Vagina (tissue), 2 donors: Measurements from ENCODE around the gene KDM3B.
A peak's percentile ranks its signal among the peaks of the same experiment; 100 is the strongest.

Experiments used
- POLR2A ChIP-seq, 2 donors: fragments of 450-650 bp; IDR thresholded peaks; one replicate each; pipeline ENCODE4 v1.6.1; 2017; ENCODE audit warnings: antibody characterized with exemption in 2 of 2, mild to moderate bottlenecking in 2 of 2, moderate library complexity in 2 of 2
- TF ChIP-seq, protein P1 (sequence below), 3 experiments: fragments of 450-650 bp in 2 of 3; fragments of 200-600 bp in 1 of 3; sonication (generic) in 1 of 3; IDR thresholded peaks; one replicate each; pipeline ENCODE4 v1.5.1; 2017 to 2019; ENCODE audit warnings: antibody characterized with exemption in 3 of 3, mild to moderate bottlenecking in 2 of 3, moderate library complexity in 2 of 3

DNA sequence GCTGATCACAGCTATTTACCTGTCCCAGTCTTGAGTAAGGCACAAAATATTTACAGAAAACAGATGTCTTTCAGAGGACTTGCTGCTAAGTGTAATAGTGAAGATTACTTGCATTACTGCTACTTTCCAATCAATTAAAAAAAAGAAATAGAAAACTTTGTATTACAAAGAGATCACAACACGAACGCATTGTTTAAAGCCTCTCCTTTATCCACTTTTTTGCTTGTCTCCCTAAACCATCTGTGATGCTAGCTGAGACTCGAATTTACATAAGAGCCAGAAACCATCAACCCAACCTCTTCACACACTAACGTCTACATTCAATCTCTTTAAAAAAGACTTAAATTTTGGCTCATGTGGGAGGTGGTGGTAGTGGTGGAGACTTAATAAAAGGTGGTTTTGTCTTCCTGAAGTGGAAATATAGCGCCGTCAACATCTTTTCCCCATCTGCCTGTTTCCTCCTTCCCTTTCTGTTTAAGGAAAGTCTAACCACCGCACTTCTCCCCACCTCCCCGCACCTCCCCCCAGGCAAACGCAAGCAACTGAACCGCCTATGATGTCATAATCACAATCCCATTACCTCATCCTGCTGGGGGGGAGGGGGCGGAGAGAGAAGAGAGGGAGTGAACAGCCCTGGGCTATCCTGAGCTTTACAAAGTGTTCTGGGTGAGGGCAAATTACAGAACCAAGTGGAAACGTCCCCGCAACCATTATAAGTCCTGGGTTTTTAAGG lies 15.4 kb upstream of the KDM3B start:
- TF ChIP-seq POLR2A (IDR thresholded peaks at IDR 0.05), result peak in 1 of 2 donors; percentile 2
- TF ChIP-seq, protein P1, sequence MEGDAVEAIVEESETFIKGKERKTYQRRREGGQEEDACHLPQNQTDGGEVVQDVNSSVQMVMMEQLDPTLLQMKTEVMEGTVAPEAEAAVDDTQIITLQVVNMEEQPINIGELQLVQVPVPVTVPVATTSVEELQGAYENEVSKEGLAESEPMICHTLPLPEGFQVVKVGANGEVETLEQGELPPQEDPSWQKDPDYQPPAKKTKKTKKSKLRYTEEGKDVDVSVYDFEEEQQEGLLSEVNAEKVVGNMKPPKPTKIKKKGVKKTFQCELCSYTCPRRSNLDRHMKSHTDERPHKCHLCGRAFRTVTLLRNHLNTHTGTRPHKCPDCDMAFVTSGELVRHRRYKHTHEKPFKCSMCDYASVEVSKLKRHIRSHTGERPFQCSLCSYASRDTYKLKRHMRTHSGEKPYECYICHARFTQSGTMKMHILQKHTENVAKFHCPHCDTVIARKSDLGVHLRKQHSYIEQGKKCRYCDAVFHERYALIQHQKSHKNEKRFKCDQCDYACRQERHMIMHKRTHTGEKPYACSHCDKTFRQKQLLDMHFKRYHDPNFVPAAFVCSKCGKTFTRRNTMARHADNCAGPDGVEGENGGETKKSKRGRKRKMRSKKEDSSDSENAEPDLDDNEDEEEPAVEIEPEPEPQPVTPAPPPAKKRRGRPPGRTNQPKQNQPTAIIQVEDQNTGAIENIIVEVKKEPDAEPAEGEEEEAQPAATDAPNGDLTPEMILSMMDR (IDR thresholded peaks at IDR 0.05), result no peak
